Kidney (tissue), 14 donors: Measurements from ENCODE around the gene TXNRD1. TPM values are rescaled to one million over a fixed set of nuclear protein-coding genes. Genes with fewer than 3 reads are reported as not detected.

Experiments used
- DNase-seq, 5 donors: peaks; one replicate each; pipeline ENCODE4 v3.0.0-alpha.2; 2013 to 2020
- FAIRE-seq: peaks from 2 replicates; lab custom pipeline; 2012; peaks lifted over from hg19 to GRCh38; lab: Jason Lieb, UNC
- H3K27ac ChIP-seq, 2 donors: one replicate each; pipeline ENCODE4 v1.7.0; 2013; ENCODE audit warnings: low read depth in 2 of 2, low read length in 2 of 2, inconsistent platforms in 1 of 2
- H3K27me3 ChIP-seq: one replicate; pipeline ENCODE4 v1.7.1; 2013; ENCODE audit warnings: low read length, inconsistent platforms; ENCODE audit not compliant: control insufficient read depth, insufficient read depth
- H3K36me3 ChIP-seq, 3 donors: one replicate each; pipeline versions ENCODE4 v1.7.0 to v1.7.1; 2013; ENCODE audit warnings: low read length in 3 of 3, control low read depth in 1 of 3, inconsistent platforms in 1 of 3; ENCODE audit not compliant: insufficient read depth in 3 of 3, control insufficient read depth in 2 of 3
- H3K4me1 ChIP-seq, 3 donors: one replicate each; pipeline versions ENCODE4 v1.7.0 to v1.7.1; 2013; ENCODE audit warnings: low read length in 3 of 3, inconsistent platforms in 1 of 3, low read depth in 1 of 3; ENCODE audit not compliant: control insufficient read depth in 2 of 3, insufficient read depth in 2 of 3
- H3K4me3 ChIP-seq, 3 donors: one replicate each; pipeline versions ENCODE4 v1.7.0 to v1.8.1; 2013; ENCODE audit warnings: low read length in 3 of 3, control low read depth in 1 of 3, inconsistent platforms in 1 of 3
- H3K9ac ChIP-seq, 3 donors: one replicate each; pipeline versions ENCODE4 v1.7.0 to v1.7.1; 2013; ENCODE audit warnings: low read length in 3 of 3, control low read depth in 1 of 3, inconsistent platforms in 1 of 3
- H3K9me3 ChIP-seq, 3 donors: one replicate each; pipeline versions ENCODE4 v1.7.0 to v1.7.1; 2013; ENCODE audit warnings: low read length in 3 of 3, control low read depth in 1 of 3, inconsistent platforms in 1 of 3; ENCODE audit not compliant: control insufficient read depth in 2 of 3, insufficient read depth in 1 of 3
- intact Hi-C: fragments of 100-400 bp; cut with DNase I; formaldehyde crosslinking; loops from one replicate; pipeline ENCODE4 v1.11.1; 2022
- polyA plus RNA-seq: library from polyadenylated mRNA; stranded (reverse); fragments of 350-450 nt; fragmentation: Illumina TruSeq; extraction: RNeasy Lipid Tissue Mini Kit (QIAGEN cat#74804); gene quantifications from one replicate; pipeline ENCODE4 v1.2.3, GENCODE V29; 2014; ENCODE audit warnings: low read depth, low replicate concordance; ENCODE audit not compliant: insufficient read depth
- total RNA-seq: library from RNA; stranded (reverse); fragmentation: NEBNext Ultra II Directional; extraction: Animal tissue kit (Norgen Biotek cat#: 25700); gene quantifications from one replicate; pipeline ENCODE4 v1.2.1, GENCODE V29; 2021
- TF ChIP-seq, protein P1 (sequence below): IDR thresholded peaks from 3 replicates; pipeline ENCODE4 v1.5.1; 2012; ENCODE audit warnings: mild to moderate bottlenecking, moderate library complexity, borderline replicate concordance; ENCODE audit not compliant: insufficient read depth; ENCODE audit errors: extremely low read depth
- donor health status: control.
- donor health status: control.
- donor health status: control.
- donor health status: control.
- donor health status: control.
- donor health status: DM: yes; HTN: yes; CAD: no.
- donor health status: Normal renal cell carcinoma (clear cell type).

TXNRD1 gene
- total and polyA plus RNA-seq, 2 donors from 2014 or later: 45.0 to 73.2 TPM

DNA sequence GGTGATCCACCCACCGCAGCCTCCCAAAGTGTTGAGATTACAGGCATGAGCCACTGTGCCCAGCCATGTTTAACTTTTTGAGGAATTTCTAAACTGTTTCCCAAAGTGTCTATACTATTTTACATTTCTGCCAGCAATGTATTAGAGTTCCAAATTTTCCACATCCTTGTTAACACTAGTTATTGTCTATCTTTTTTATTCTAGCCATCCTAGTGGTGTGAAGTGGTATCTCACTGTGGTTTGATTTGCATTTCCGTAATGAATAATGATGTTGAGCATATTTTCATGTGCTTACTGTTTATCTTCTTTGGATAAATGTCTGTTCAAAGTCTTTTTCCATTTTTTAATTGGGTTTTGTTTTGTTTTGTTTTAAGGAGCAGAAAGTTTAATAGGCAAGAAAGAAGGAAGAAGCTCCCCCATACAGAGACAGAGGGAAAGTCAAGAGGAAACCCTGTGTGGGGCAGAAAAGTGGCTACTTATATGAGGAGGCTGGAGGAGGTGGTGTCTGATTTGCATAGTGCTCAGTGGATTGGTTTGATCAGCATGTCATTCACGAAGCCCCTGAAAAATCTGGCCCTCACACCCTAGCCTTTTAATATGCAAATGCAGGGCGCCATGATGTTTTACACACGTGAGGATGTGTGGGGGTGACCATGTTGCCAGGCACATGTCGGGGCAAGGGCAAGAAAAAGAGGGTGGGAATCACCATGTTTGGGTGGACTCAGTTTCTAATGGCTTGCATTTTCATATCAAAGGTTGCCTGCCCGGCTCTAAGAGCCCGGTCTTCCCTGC is 14.9 kb downstream of the TXNRD1 start:
- H3K4me1 ChIP-seq: no peaks in the 10 kb centered on the region
- H3K36me3 ChIP-seq: no peaks in the 10 kb centered on the region
- intact Hi-C loops: no loop called here
- TF ChIP-seq, protein P1, sequence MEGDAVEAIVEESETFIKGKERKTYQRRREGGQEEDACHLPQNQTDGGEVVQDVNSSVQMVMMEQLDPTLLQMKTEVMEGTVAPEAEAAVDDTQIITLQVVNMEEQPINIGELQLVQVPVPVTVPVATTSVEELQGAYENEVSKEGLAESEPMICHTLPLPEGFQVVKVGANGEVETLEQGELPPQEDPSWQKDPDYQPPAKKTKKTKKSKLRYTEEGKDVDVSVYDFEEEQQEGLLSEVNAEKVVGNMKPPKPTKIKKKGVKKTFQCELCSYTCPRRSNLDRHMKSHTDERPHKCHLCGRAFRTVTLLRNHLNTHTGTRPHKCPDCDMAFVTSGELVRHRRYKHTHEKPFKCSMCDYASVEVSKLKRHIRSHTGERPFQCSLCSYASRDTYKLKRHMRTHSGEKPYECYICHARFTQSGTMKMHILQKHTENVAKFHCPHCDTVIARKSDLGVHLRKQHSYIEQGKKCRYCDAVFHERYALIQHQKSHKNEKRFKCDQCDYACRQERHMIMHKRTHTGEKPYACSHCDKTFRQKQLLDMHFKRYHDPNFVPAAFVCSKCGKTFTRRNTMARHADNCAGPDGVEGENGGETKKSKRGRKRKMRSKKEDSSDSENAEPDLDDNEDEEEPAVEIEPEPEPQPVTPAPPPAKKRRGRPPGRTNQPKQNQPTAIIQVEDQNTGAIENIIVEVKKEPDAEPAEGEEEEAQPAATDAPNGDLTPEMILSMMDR: no peak
- H3K9me3 ChIP-seq: peaks cover 0 to 17% (median 2%) of the 10 kb centered on the region in 3 donors
- no peak overlapping the region for H3K4me3 ChIP-seq
- no peak for FAIRE-seq
- no peaks in the 10 kb centered on the region for H3K27me3 ChIP-seq
- no peak overlapping the region for H3K9ac ChIP-seq
- H3K27ac ChIP-seq: no peak overlapping the region
- DNase-seq: no peak

- FAIRE-seq: no peak
- H3K4me3 ChIP-seq: no peak overlapping the region
- intact Hi-C loops: no loop called here
Measured at GRCh38 chr12:104232609-104233280, 17.2 kb downstream of the TXNRD1 start.

DNA sequence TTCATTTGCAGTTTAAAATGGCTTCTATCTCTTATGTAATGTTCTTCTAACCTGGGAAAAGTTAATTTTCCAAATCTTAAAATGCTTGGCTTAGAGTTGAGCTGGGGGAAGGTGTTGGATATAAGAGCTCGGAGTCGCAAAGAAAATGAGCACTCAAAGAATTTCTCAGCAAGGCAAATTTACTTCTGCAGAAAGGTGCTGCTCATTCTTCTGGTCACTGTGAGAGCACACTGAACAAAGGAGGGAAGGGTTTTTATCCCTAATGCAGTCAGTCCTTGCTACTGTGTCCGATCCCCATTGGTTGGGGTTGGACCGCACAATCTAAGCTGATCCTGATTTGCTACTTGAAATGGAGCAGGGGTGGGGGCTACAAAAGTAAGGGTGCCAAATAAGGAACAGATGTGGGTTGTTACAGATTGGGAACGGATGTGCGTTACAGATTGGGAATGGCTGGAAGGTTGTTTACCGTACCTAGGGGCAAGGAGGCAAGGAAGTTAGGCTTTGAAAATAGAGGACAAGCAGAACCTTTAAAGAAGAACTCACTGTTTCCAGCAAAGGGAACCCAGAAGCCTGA is 19.4 kb downstream of the TXNRD1 start:
- H3K4me3 ChIP-seq: no peak overlapping the region
- H3K36me3 ChIP-seq: no peaks in the 10 kb centered on the region
- intact Hi-C loops: no loop called here
- H3K9me3 ChIP-seq: peaks cover 0 to 21% (median 2%) of the 10 kb centered on the region in 3 donors
- DNase-seq (no peak), FAIRE-seq (no peak)
- H3K9ac ChIP-seq: no peak overlapping the region
- TF ChIP-seq, protein P1: no peak
- H3K27ac ChIP-seq: no peak overlapping the region
- H3K4me1 ChIP-seq: no peaks in the 10 kb centered on the region
- H3K27me3 ChIP-seq: no peaks in the 10 kb centered on the region

More at GRCh38 chr12:104232609-104233280, 17.2 kb downstream of the TXNRD1 start:
- peaks cover 0 to 21% (median 2%) of the 10 kb centered on the region in 3 donors for H3K9me3 ChIP-seq
- H3K9ac ChIP-seq: no peak overlapping the region
- TF ChIP-seq, protein P1: no peak
- no peaks in the 10 kb centered on the region for H3K27me3 ChIP-seq
- no peaks in the 10 kb centered on the region for H3K36me3 ChIP-seq
- H3K4me1 ChIP-seq: no peaks in the 10 kb centered on the region
- DNase-seq: no peak
- no peak overlapping the region for H3K27ac ChIP-seq
